Choroid plexus epithelial cell (primary cell): Measurements from ENCODE around the gene SHC1.

Source experiments
- DNase-seq: peaks from one replicate; pipeline ENCODE4 v3.0.0-alpha.2; 2010; ENCODE audit warnings: low read depth
- H3K4me3 ChIP-seq: 2 replicates; pipeline ENCODE4 v1.5.1; 2011; ENCODE audit warnings: low read depth, mild to moderate bottlenecking, control low read depth, low read length, moderate library complexity
- CTCF ChIP-seq: conservative IDR thresholded peaks from 2 replicates; pipeline ENCODE4 v1.5.1; 2011; ENCODE audit warnings: low read depth, mild to moderate bottlenecking, control low read depth, inconsistent platforms, low read length, moderate library complexity

The SHC1 gene

GRCh38 chr1:155015527-155016230, 45.1 kb upstream of the SHC1 start:
- no peak for TF ChIP-seq CTCF
- no peak for DNase-seq
- H3K4me3 ChIP-seq: no peak overlapping the region

- DNase-seq: no peak
- H3K4me3 ChIP-seq: no peak overlapping the region
- no peak for TF ChIP-seq CTCF
These were observed 44.4 kb upstream of the SHC1 start for GRCh38 chr1:155014709-155015508.

GRCh38 chr1:155013632-155014031, 43.1 kb upstream of the SHC1 start:
- no peak for TF ChIP-seq CTCF
- DNase-seq: no peak
- H3K4me3 ChIP-seq: no peak overlapping the region

GRCh38 chr1:155012776-155013602, 42.4 kb upstream of the SHC1 start:
- no peak overlapping the region for H3K4me3 ChIP-seq
- no peak for DNase-seq
- TF ChIP-seq CTCF: no peak

- H3K4me3 ChIP-seq: no peak overlapping the region
- TF ChIP-seq CTCF: no peak
- DNase-seq: peak; percentile 53
These were observed 41.5 kb upstream of the SHC1 start for GRCh38 chr1:155012026-155012546.

- H3K4me3 ChIP-seq: no peak overlapping the region
- TF ChIP-seq CTCF: no peak
- DNase-seq: no peak
These were observed 41.0 kb upstream of the SHC1 start for GRCh38 chr1:155011437-155012025.
